Measurements from ENCODE around the gene FAM181A. TPM values are rescaled to one million over a fixed set of nuclear protein-coding genes. Genes with fewer than 3 reads are reported as not detected.

FAM181A gene
- total RNA-seq, 1 experiment from 2014 or later, result not detected

DNA sequence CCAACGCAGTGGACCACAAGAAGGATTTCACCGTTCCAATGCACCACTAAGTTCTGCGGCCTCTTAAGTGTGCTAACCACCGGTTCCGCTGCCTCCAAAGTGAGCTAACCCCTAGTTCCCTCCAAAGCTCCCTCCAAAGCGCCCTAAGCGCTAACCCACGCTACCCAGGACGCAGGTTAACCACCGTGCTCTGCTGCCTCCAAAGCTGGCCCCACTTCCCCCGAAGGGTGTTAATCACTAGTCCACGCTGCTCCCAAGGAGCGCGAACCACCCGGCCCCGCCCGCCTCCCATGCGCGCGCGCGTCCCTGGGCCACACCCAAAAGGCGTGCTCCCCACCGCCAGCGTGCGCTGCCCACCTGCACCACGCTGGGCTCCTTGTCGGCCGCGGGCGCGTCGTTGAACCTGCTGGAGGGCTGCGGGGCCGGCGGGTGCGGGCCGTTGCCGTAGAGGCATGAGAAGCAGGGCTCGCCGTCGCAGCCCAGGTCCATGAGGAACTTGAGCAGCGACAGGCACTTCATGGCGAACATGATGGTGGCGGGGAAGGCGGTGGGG lies 11.7 kb downstream of the FAM181A start:
- no TSS peak for BruUV-seq (replicated peaks)
- peaks cover 6% of the 10 kb centered on the region for H3K4me1 ChIP-seq (ENCODE audit: insufficient read depth, low read length, poor library complexity, severe bottlenecking)

DNA sequence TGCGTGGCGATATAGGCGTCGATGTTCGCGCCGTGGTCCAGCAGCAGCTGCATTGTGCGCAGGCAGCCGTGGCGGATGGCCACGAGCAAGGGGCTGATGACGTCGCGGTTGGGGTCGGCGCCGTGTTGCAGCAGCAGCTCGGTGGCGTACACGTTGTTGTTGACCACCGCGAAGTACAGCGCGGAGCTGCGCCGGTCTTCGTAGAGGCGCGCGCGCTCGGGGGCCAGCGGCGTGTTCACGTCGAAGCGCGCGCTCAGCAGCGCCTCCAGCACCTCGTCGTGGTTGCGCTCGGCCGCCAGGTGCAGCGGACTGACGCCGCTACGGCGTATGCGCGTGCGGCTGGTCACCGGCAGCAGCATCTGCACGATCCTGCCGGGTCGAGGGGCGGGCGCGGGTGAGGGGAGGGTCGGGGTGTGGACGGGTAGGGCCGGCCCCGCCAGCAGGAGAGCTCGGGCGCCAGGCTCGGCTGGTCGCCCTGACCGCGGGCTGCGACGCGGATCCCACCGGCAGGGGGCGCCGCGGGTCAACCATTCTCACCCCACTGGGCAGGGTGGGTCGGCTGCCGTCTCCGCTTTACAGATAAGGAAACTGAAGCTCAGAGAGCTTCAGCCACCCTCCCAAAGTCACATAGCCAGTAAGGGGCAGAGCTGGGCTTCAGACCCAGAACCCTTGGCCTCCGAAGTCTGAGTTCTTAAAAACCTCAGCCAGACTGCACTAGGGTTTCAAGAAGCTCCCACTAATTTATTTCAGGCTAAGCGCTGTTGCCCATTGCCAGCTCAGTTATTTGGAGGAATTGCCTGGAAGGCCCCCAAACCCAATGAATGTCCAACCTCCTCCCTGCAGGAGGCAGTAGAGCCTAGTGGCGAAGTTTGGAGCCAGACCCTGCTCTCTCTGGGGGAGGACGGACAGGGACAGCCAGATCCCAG lies 12.4 kb downstream of the FAM181A start:
- BruUV-seq (replicated peaks), result no TSS peak
- Histone ChIP-seq H3K27me3 (replicated peaks; ENCODE audit: insufficient read depth, low read depth, low read length, poor library complexity) (no peaks in the 10 kb centered on the region), H3K27ac (ENCODE audit: low read depth, low read length, poor library complexity, severe bottlenecking) (no peak overlapping the region), H3K36me3 (ENCODE audit: insufficient read depth, low read length, poor library complexity, severe bottlenecking) (no peaks in the 10 kb centered on the region), H3K9me3 (ENCODE audit: low read depth, low read length, poor library complexity, severe bottlenecking) (no peaks in the 10 kb centered on the region), H3K4me1 (ENCODE audit: insufficient read depth, low read length, poor library complexity, severe bottlenecking) (peaks cover 6% of the 10 kb centered on the region), H3K4me3 (ENCODE audit: low read depth, low read length, poor library complexity, severe bottlenecking) (peak overlapping the region; percentile 24)
- ChIA-PET POLR2A (ENCODE audit: low non-redundant PET) (no interaction called here), CTCF (interaction anchor here (0.6 to 1.6 kb wide), 8 partner anchors 8 to 1042 kb away, joined by 3 to 9 read pairs (median 6); no protein-coding TSS in a partner anchor)
- intact Hi-C loops (cut with micrococcal nuclease; ENCODE audit: unreplicated experiment), result loop anchor here (2.0 to 5.0 kb wide), 2 partner anchors 65 to 198 kb away; no protein-coding TSS in a partner anchor
- TF ChIP-seq, protein P1, sequence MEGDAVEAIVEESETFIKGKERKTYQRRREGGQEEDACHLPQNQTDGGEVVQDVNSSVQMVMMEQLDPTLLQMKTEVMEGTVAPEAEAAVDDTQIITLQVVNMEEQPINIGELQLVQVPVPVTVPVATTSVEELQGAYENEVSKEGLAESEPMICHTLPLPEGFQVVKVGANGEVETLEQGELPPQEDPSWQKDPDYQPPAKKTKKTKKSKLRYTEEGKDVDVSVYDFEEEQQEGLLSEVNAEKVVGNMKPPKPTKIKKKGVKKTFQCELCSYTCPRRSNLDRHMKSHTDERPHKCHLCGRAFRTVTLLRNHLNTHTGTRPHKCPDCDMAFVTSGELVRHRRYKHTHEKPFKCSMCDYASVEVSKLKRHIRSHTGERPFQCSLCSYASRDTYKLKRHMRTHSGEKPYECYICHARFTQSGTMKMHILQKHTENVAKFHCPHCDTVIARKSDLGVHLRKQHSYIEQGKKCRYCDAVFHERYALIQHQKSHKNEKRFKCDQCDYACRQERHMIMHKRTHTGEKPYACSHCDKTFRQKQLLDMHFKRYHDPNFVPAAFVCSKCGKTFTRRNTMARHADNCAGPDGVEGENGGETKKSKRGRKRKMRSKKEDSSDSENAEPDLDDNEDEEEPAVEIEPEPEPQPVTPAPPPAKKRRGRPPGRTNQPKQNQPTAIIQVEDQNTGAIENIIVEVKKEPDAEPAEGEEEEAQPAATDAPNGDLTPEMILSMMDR (conservative IDR thresholded peaks at IDR 0.05; ENCODE audit: low read depth, low read length), result peak; percentile 67
- no peak for TF ChIP-seq EZH2 (IDR thresholded peaks at IDR 0.05; ENCODE audit: borderline replicate concordance, low read depth, low read length, poor library complexity, severe bottlenecking)
- DNase-seq (ENCODE audit: low spot score), result peak; percentile 70

More for the DNA sequence above, 11.7 kb downstream of the FAM181A start:
- no peaks in the 10 kb centered on the region for H3K9me3 ChIP-seq (ENCODE audit: low read depth, low read length, poor library complexity, severe bottlenecking)
- H3K4me3 ChIP-seq (ENCODE audit: low read depth, low read length, poor library complexity, severe bottlenecking), result no peak overlapping the region
- H3K27ac ChIP-seq (ENCODE audit: low read depth, low read length, poor library complexity, severe bottlenecking), result no peak overlapping the region
- no peaks in the 10 kb centered on the region for H3K27me3 ChIP-seq (replicated peaks; ENCODE audit: insufficient read depth, low read depth, low read length, poor library complexity)
- no peak for DNase-seq (ENCODE audit: low spot score)
- ChIA-PET CTCF (interaction anchor here (0.7 to 1.6 kb wide), 4 partner anchors 32 to 398 kb away, joined by 3 to 7 read pairs (median 6); no protein-coding TSS in a partner anchor), POLR2A (ENCODE audit: low non-redundant PET) (no interaction called here)
- TF ChIP-seq, protein P1 (conservative IDR thresholded peaks at IDR 0.05; ENCODE audit: low read depth, low read length), result no peak
- TF ChIP-seq EZH2 (IDR thresholded peaks at IDR 0.05; ENCODE audit: borderline replicate concordance, low read depth, low read length, poor library complexity, severe bottlenecking), result no peak
- no peaks in the 10 kb centered on the region for H3K36me3 ChIP-seq (ENCODE audit: insufficient read depth, low read length, poor library complexity, severe bottlenecking)
- intact Hi-C loops (cut with micrococcal nuclease; ENCODE audit: unreplicated experiment), result no loop called here

DNA sequence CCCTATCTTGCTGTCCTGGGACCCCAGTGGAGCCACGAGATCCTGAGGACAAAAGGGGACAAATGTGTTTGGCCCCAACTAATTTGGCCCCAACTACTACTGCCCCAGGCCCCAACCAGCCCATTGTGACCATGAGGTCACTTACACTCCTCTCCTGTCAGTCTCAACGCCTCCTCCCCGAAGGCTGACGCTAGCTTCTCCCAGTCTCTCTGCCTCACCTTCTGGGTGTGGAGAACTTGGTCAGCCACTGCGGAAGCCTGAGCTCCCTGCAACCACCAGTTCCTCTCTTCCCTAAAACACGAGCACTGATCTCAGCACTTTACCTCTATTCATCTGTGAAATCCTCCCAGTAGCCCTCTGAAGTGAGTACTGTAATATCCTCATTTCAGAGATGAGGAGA lies 13.3 kb downstream of the FAM181A start:
- intact Hi-C loops (cut with micrococcal nuclease; ENCODE audit: unreplicated experiment), result loop anchor here (2.0 to 5.0 kb wide), 2 partner anchors 64 to 197 kb away; no protein-coding TSS in a partner anchor

More for the DNA sequence above, 13.3 kb downstream of the FAM181A start:
- Histone ChIP-seq H3K27ac (ENCODE audit: low read depth, low read length, poor library complexity, severe bottlenecking) (no peak overlapping the region), H3K4me1 (ENCODE audit: insufficient read depth, low read length, poor library complexity, severe bottlenecking) (peaks cover 6% of the 10 kb centered on the region), H3K9me3 (ENCODE audit: low read depth, low read length, poor library complexity, severe bottlenecking) (no peaks in the 10 kb centered on the region), H3K4me3 (ENCODE audit: low read depth, low read length, poor library complexity, severe bottlenecking) (no peak overlapping the region), H3K36me3 (ENCODE audit: insufficient read depth, low read length, poor library complexity, severe bottlenecking) (no peaks in the 10 kb centered on the region), H3K27me3 (replicated peaks; ENCODE audit: insufficient read depth, low read depth, low read length, poor library complexity) (no peaks in the 10 kb centered on the region)
- TF ChIP-seq EZH2 (IDR thresholded peaks at IDR 0.05; ENCODE audit: borderline replicate concordance, low read depth, low read length, poor library complexity, severe bottlenecking), result no peak
- TF ChIP-seq, protein P1 (conservative IDR thresholded peaks at IDR 0.05; ENCODE audit: low read depth, low read length), result no peak
- BruUV-seq (replicated peaks), result no TSS peak
- ChIA-PET CTCF (interaction anchor here (1.0 to 1.6 kb wide), 3 partner anchors 61 to 196 kb away, joined by 7 to 9 read pairs (median 8); no protein-coding TSS in a partner anchor), POLR2A (ENCODE audit: low non-redundant PET) (no interaction called here)
- DNase-seq (ENCODE audit: low spot score), result no peak
